GM18861 (cell line): Measurements from ENCODE around the gene MAP3K12.
"Not testable (repeated sequence)": the region's sequence is repeated elsewhere in the genome, so short reads cannot be mapped to it uniquely, and the experiment has no call there.

ENCODE experiments used
- ATAC-seq: cut with Tn5 transposase; IDR thresholded peaks from one replicate; pipeline ENCODE4 v1.9.1; 2021; ENCODE audit not compliant: unreplicated experiment

MAP3K12 gene

DNA sequence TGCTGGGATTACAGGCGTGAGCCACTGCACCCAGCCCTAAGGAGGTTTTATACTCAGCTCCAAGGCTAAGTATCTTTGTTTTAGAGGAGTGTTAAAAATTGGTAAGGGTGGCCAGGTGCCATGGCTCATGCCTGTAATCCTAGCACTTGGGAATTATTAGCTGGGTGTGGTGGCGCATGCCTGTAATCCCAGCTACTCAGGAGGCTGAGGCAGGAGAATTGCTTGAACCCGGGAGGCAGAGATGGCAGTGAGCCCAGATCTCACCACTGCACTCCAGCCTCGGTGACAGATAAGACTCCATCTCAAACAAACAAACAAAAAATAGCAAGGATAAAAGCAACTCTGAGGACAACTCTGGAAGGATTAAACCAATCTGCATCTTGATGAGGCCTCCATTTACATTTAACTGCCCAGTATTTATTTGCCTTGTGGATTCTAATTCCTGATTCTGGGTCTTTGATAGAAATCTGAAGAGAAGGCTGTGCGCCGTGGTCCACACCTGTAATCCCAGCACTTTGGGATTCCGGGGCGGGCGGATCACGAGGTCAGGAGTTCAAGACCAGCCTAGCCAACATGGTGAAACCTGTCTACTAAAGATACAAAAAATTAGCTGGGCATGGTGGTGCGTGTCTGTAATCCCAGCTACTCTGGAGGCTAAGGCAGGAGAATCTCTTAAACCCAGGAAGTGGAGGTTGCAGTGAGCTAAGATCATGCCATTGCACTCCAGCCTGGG lies 54.5 kb downstream of the MAP3K12 start:
- not testable (repeated sequence) for ATAC-seq

DNA sequence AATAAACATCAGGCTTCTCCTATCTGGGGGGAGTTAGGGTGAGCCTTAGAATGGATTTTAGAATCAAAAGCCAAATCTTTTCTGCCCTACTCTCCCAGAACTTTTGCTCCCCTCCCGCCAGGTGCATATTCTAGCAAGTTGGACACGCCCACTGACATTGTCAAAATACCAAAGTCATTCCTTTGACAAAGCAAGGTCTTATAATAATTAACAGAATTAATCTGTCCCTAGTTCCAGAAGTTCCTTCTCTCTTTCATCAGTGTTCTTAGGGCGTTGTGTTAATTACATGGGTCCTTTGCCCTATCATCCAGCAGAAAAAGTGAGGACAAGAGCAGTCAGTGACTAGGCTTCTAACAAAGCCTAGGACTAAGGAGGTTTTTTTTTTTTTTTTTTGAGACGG lies 55.3 kb downstream of the MAP3K12 start:
- no peak for ATAC-seq

DNA sequence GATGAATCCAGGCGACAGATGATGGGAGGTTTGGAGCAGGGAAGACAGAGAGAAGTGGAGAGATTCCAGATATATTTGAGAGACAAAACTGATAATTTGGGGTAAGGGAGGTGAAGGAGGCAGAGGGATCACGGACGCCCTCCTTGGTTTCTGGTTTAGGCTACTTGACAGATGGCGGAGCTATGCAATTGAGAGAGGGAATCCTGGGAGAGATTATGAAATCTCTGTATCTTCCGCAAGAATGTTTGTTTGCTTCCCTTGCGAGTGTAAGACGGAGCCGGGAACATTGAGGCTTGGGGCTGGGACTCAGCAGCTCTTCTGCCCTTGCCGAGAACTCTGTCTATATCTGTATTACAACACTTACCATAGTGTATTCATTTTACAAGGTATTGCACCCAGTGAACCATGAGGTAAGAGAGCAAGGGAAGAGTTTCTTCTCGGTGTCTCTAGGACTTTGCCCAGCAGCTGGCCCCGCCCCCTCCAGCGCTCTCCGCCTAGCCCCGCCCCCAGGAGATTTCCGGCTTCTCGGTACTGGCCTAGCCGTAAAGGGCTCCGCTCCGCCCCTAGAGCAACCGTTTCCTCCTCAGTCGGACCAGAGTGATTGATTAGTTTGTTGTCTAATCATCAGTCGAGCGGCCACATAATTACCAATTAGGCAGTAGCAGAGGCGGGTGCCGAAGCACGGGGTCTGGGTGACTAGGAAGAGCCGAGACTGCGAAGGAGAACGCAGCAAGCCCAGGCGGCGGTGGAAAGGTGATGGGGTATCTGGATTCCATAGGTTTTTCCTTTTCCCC lies 58.0 kb downstream of the MAP3K12 start, which contains the start of gene PRR13:
PRR13 (plus strand) TSS at position 695 of the 794 bp plus-strand sequence. CDS start 981 bp downstream, outside the sequence.
- ATAC-seq = peak; percentile 98

DNA sequence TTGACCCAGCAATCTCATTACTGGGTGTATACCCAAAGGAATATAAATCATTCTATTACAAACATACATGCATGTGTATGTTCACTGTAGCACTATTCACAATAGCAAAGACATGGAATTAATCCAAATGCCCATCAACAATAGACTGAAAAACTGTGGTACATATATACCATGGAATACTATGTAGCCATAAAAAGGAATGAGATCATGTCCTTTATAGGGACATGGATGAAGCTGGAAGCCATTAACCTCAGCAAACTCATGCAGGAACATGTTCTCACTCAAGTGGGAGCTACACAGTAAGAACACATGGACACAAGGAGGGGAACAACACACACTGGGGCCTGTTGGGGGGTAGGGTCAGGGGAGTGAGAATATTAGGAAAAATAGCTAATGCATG lies 59.7 kb downstream of the MAP3K12 start:
- not testable (repeated sequence) for ATAC-seq

DNA sequence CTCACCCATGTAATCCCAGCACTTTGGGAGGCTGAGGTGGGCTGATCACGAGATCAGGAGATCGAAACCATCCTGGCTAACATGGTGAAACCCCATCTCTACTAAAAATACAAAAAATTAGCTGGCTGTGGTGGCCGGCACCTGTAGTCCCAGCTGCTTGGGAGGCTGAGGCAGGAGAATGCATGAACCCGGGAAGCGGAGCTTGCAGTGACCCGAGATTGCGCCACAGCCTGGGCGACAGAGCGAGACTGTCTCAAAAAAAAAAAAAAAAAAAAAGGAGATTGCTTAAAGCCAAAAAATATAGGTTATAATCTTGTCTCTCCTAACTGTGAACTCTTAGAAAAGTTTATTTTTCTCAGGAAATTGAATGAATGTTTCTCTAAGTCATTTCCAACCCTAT lies 63.9 kb downstream of the MAP3K12 start:
- not testable (repeated sequence) for ATAC-seq

DNA sequence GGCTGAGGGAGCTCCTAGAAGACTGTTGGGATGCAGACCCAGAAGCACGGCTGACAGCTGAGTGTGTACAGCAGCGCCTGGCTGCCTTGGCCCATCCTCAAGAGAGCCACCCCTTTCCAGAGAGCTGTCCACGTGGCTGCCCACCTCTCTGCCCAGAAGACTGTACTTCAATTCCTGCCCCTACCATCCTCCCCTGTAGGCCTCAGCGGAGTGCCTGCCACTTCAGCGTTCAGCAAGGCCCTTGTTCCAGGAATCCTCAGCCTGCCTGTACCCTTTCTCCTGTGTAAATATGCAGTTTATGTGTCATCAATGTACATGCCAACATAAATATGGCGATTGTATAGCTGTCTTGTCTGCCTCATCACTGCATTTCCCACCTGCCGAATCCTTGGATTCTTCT lies 68.1 kb downstream of the MAP3K12 start:
- no peak for ATAC-seq

DNA sequence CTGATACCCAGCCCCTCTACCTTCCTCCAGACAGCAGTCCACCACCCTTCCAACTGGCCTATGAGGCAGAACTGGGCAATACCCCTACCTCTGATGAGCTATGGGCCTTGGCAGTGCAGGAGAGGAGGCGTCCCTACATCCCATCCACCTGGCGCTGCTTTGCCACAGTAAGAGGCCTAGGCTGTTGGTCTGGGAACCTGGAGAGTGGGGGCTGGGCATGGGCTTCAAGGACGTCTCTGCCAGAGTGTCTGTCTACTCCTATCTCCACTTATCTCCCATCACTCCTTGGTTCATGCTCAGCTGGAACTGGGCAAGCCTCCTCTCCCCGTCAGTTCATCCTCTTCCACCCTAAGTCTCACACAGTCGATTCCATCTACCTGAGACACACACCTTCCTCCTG lies 69.1 kb downstream of the MAP3K12 start:
- ATAC-seq = no peak
